Neutrophil (primary cell): ENCODE results near the gene RET.

Source experiments
- H3K27ac ChIP-seq: fragments of 200-600 bp; sonication (generic); 2 replicates; pipeline ENCODE4 v1.5.1; 2016; ENCODE audit warnings: mild to moderate bottlenecking, moderate library complexity
- H3K27me3 ChIP-seq: fragments of 200-600 bp; sonication (generic); 2 replicates; pipeline ENCODE4 v1.6.0; 2016; ENCODE audit warnings: mild to moderate bottlenecking
- H3K36me3 ChIP-seq: fragments of 200-600 bp; sonication (generic); 2 replicates; pipeline ENCODE4 v1.5.1; 2017
- H3K4me1 ChIP-seq, 2 experiments: fragments of 200-600 bp in 1 of 2; sonication (generic) in 1 of 2; 1 replicate in 1 of 2; 2 replicates in 1 of 2; pipeline versions ENCODE4 v1.5.1 to v1.6.1; 2013 to 2016; ENCODE audit warnings: low read depth in 1 of 2, low read length in 1 of 2, mild to moderate bottlenecking in 1 of 2, moderate library complexity in 1 of 2; ENCODE audit not compliant: control insufficient read depth in 1 of 2, insufficient read depth in 1 of 2
- H3K4me3 ChIP-seq, 2 experiments: fragments of 200-600 bp in 1 of 2; sonication (generic) in 1 of 2; 1 replicate in 1 of 2; 2 replicates in 1 of 2; pipeline ENCODE4 v1.5.1; 2013 to 2016; ENCODE audit warnings: low read depth in 1 of 2, low read length in 1 of 2, mild to moderate bottlenecking in 1 of 2, moderate library complexity in 1 of 2
- H3K9me3 ChIP-seq: fragments of 200-600 bp; sonication (generic); 2 replicates; pipeline ENCODE4 v1.5.1; 2016
- TF ChIP-seq, protein P1 (sequence below): fragments of 200-600 bp; sonication (generic); IDR thresholded peaks from 2 replicates; pipeline ENCODE4 v1.5.1; 2016; ENCODE audit warnings: antibody characterized with exemption

Gene RET

GRCh38 chr10:43089519-43089918, 12.7 kb downstream of the RET start:
- TF ChIP-seq, protein P1, sequence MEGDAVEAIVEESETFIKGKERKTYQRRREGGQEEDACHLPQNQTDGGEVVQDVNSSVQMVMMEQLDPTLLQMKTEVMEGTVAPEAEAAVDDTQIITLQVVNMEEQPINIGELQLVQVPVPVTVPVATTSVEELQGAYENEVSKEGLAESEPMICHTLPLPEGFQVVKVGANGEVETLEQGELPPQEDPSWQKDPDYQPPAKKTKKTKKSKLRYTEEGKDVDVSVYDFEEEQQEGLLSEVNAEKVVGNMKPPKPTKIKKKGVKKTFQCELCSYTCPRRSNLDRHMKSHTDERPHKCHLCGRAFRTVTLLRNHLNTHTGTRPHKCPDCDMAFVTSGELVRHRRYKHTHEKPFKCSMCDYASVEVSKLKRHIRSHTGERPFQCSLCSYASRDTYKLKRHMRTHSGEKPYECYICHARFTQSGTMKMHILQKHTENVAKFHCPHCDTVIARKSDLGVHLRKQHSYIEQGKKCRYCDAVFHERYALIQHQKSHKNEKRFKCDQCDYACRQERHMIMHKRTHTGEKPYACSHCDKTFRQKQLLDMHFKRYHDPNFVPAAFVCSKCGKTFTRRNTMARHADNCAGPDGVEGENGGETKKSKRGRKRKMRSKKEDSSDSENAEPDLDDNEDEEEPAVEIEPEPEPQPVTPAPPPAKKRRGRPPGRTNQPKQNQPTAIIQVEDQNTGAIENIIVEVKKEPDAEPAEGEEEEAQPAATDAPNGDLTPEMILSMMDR, result no peak
- no peak overlapping the region for H3K27ac ChIP-seq
- H3K27me3 ChIP-seq, result peaks cover 8% of the 10 kb centered on the region
- no peaks in the 10 kb centered on the region for H3K9me3 ChIP-seq
- peaks cover 15% of the 10 kb centered on the region in 2 experiments for H3K4me1 ChIP-seq
- no peak overlapping the region for H3K4me3 ChIP-seq
- H3K36me3 ChIP-seq, result no peaks in the 10 kb centered on the region

- peaks cover 15% of the 10 kb centered on the region in 2 experiments for H3K4me1 ChIP-seq
- H3K27me3 ChIP-seq, result peaks cover 8% of the 10 kb centered on the region
- no peaks in the 10 kb centered on the region for H3K9me3 ChIP-seq
- no peak overlapping the region for H3K27ac ChIP-seq
- TF ChIP-seq, protein P1, result no peak
- no peaks in the 10 kb centered on the region for H3K36me3 ChIP-seq
- H3K4me3 ChIP-seq, result no peak overlapping the region
Observed at GRCh38 chr10:43090188-43090587, 13.3 kb downstream of the RET start.

- H3K36me3 ChIP-seq, result no peaks in the 10 kb centered on the region
- TF ChIP-seq, protein P1, result no peak
- no peak overlapping the region for H3K4me3 ChIP-seq
- peaks cover 8% of the 10 kb centered on the region for H3K27me3 ChIP-seq
- H3K27ac ChIP-seq, result no peak overlapping the region
- no peaks in the 10 kb centered on the region for H3K9me3 ChIP-seq
- peaks cover 15% of the 10 kb centered on the region in 2 experiments for H3K4me1 ChIP-seq
Observed at GRCh38 chr10:43090664-43091063, 13.8 kb downstream of the RET start.

DNA sequence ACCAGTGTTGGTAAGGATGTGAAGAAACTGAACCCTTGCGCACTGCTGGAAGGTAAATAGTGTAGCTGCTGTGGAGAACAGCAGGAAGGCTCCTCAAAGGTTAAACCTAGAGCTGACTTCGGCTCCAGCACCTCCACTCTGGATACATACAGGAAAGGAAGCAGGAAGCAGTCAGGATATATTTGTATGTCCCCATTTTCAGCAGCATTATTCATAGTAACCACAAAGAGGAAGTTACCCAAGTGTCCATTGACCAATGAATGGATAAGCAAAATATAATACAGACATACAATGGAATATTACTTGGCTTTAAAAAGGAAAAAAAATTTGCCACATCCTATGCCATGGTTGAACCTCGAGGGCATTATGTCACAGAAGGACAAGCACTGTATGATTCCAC, 15.0 kb downstream of the RET start:
- no peaks in the 10 kb centered on the region for H3K36me3 ChIP-seq
- H3K27ac ChIP-seq, result no peak overlapping the region
- H3K9me3 ChIP-seq, result no peaks in the 10 kb centered on the region
- TF ChIP-seq, protein P1, result no peak
- peaks cover 15% of the 10 kb centered on the region in 2 experiments for H3K4me1 ChIP-seq
- H3K27me3 ChIP-seq, result peaks cover 8% of the 10 kb centered on the region
- H3K4me3 ChIP-seq, result no peak overlapping the region

- Histone ChIP-seq H3K9me3 (no peaks in the 10 kb centered on the region), H3K4me3 (no peak overlapping the region), H3K4me1 (peaks cover 15% of the 10 kb centered on the region in 2 experiments), H3K36me3 (no peaks in the 10 kb centered on the region), H3K27me3 (peaks cover 8% of the 10 kb centered on the region), H3K27ac (no peak overlapping the region)
- TF ChIP-seq, protein P1, result no peak
Observed at GRCh38 chr10:43093423-43094076, 16.7 kb downstream of the RET start.
